NCI-H2227 (cell line): ENCODE measurements around the gene SUZ12.
"Not testable (repeated sequence)": the region's sequence is repeated elsewhere in the genome, so short reads cannot be mapped to it uniquely, and the experiment has no call there.

Source experiments
- DNase-seq: peaks from one replicate; lab custom pipeline; 2025; ENCODE audit not compliant: unreplicated experiment; lab: John Stamatoyannopoulos, UW

SUZ12 gene

DNA sequence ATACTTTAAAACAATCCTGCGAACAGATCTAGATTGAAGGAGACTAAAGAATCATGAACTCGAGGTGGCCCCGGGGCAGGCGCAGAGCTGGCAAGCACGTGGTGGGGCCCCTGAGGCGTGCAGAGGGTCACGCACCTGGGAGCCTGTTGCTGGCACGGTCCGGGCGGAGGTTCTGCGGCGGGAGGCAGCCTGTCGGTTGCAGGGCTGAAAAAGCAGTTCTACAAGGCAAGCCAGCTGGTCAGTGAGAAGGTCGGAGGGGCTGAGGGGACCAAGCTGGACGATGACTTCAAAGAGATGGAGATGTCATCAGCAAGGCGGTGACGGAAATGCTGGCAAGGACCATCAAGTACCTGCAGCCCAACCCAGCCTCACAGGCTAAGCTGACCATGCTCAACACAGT, 103.4 kb downstream of the SUZ12 start:
- DNase-seq: not testable (repeated sequence)

DNA sequence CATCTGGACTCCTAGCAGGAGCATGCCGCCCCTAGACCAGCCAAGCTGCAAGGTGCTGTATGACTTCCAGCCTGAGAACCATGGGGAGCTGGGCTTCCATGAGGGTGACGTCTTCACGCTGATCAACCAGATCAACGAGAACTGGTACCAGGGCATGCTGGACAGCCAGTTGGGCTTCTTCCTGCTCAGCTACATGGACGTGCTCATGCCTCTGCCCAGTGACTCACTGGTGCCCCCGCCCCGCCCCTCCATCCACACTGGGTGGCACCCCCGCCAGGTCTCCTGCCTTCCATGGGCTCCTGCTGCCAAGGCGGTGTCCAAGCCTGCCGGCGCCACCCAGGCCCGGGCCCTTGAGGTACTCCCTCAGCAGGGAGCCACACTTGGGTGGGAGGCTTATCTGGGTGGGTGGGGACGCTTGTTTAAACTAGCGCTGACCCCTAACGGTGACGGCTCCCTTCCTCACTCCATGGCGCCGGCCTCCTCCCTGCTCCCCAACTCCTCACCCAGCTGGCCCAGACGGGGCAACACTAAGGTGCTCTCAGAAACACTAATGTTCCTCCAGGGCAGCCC, 104.6 kb downstream of the SUZ12 start:
- not testable (repeated sequence) for DNase-seq

DNA sequence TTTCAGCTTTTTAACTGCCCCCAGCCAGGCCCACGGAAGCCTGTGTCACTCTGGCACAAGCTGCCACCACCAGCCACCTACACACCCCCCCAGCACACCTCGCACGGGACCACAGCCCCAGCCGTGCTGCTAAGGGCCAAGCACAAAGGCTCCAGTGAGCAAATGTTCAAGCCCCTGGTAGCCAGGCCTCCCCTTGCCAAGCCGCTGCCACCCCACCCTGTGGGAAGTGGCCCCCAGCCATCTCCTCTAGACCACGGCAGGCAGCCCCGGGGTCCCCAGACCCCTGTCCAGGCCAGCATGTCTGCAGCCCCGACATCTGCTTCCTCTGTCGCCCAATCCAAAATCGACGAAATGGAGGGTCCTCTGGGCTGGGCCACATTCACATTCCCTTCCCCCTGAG, 105.5 kb downstream of the SUZ12 start:
- not testable (repeated sequence) for DNase-seq

DNA sequence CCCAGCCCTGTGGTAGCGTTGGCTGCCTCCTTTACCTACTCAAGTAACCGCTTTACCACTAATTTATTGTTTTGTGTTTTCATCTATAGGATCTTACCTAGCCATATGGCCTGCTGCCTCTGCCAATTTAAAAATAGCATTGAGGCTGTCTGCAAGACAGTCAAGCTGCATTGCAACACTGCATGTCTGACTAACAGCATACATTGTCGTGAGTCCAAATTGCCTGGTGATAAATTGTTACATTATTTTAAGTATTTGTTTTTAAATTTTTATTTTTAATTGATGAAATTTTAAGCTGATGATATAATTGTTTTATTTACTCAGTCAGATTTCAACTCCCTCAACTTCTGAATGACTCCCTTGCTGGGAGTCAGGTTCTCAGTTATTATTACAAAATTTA, 108.8 kb downstream of the SUZ12 start:
- not testable (repeated sequence) for DNase-seq

DNA sequence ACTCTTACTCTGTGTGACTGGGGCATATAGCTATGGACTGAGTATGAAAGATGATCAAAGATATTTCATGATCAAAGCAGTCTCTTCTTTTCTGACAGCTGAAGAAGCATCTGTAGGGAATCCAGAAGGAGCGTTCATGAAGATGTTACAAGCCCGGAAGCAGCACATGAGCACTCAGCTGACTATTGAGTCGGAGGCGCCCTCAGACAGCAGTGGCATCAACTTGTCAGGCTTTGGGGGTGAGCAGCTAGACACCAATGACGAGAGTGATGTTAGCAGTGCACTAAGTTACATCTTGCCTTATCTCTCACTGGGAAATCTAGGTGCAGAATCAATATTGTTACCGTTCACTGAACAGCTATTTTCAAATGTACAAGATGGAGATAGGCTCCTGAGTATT, 110.9 kb downstream of the SUZ12 start:
- DNase-seq: not testable (repeated sequence)
